Neuronal stem cell (in vitro differentiated cells): ENCODE results near the gene PPP1R14D. TPM values are rescaled to one million over a fixed set of nuclear protein-coding genes. Genes with fewer than 3 reads are reported as not detected.

Source experiments
- DNase-seq: peaks from one replicate; pipeline ENCODE4 v3.0.0-alpha.2; 2013; ENCODE audit warnings: low spot score
- H2AFZ ChIP-seq: one replicate; pipeline ENCODE4 v1.6.1; 2013; ENCODE audit warnings: mild to moderate bottlenecking, low read length, inconsistent platforms
- H2AK5ac ChIP-seq: 2 replicates; pipeline ENCODE4 v1.6.1; 2013; ENCODE audit warnings: low read depth, mild to moderate bottlenecking, inconsistent platforms, low read length, moderate library complexity, mixed read lengths
- H2BK120ac ChIP-seq: 2 replicates; pipeline ENCODE4 v1.6.1; 2013; ENCODE audit warnings: low read depth, mild to moderate bottlenecking, inconsistent platforms, low read length, moderate library complexity, mixed read lengths
- H2BK12ac ChIP-seq: one replicate; pipeline ENCODE4 v1.6.1; 2013; ENCODE audit warnings: low read length, inconsistent platforms
- H2BK15ac ChIP-seq: 2 replicates; pipeline ENCODE4 v1.6.1; 2013; ENCODE audit warnings: mild to moderate bottlenecking, low read length, inconsistent platforms, mixed read lengths
- H2BK5ac ChIP-seq: one replicate; pipeline ENCODE4 v1.6.1; 2013; ENCODE audit warnings: inconsistent platforms, mild to moderate bottlenecking, low read length, moderate library complexity
- H3K14ac ChIP-seq: one replicate; pipeline ENCODE4 v1.6.1; 2013; ENCODE audit warnings: low read length, inconsistent platforms
- H3K18ac ChIP-seq: 2 replicates; pipeline ENCODE4 v1.6.1; 2013; ENCODE audit warnings: low read length, inconsistent platforms
- H3K23ac ChIP-seq: 2 replicates; pipeline ENCODE4 v1.6.1; 2013; ENCODE audit warnings: low read depth, mild to moderate bottlenecking, mixed read lengths, low read length, inconsistent platforms; ENCODE audit not compliant: poor library complexity
- H3K27ac ChIP-seq: replicated peaks from 3 replicates; pipeline ENCODE4 v1.5.1; 2013; ENCODE audit warnings: low read length, inconsistent platforms
- H3K27me3 ChIP-seq, 3 experiments: 2 replicates each; pipeline ENCODE4 v1.6.1; 2013; ENCODE audit warnings: low read length in 3 of 3, mild to moderate bottlenecking in 2 of 3, inconsistent platforms in 1 of 3, low read depth in 1 of 3, mixed read lengths in 1 of 3, moderate library complexity in 1 of 3; ENCODE audit not compliant: control insufficient read depth in 3 of 3, insufficient read depth in 3 of 3
- H3K36me3 ChIP-seq, 2 donors: replicated peaks in 1 of 2; 2 replicates each; pipeline ENCODE4 v1.6.1; 2013; ENCODE audit warnings: low read length in 2 of 2; ENCODE audit not compliant: control insufficient read depth in 2 of 2, insufficient read depth in 2 of 2
- H3K4ac ChIP-seq: 2 replicates; pipeline ENCODE4 v1.6.1; 2013; ENCODE audit warnings: inconsistent platforms, mild to moderate bottlenecking, low read length, moderate library complexity
- H3K4me1 ChIP-seq, 2 donors: 1 replicate in 1 of 2; 2 replicates in 1 of 2; pipeline ENCODE4 v1.6.1; 2013; ENCODE audit warnings: low read length in 2 of 2, low read depth in 1 of 2; ENCODE audit not compliant: control insufficient read depth in 2 of 2, insufficient read depth in 1 of 2
- H3K4me2 ChIP-seq: one replicate; pipeline ENCODE4 v1.6.1; 2013; ENCODE audit warnings: mild to moderate bottlenecking, low read length, inconsistent platforms; ENCODE audit not compliant: insufficient read depth, poor library complexity, severe bottlenecking
- H3K4me3 ChIP-seq, 2 donors: 2 replicates each; pipeline ENCODE4 v1.5.1; 2013; ENCODE audit warnings: low read length in 2 of 2, mild to moderate bottlenecking in 2 of 2, inconsistent platforms in 1 of 2, moderate library complexity in 1 of 2
- H3K79me1 ChIP-seq: one replicate; pipeline ENCODE4 v1.6.1; 2013; ENCODE audit warnings: low read depth, mild to moderate bottlenecking, inconsistent platforms, low read length, moderate library complexity
- H3K9ac ChIP-seq: one replicate; pipeline ENCODE4 v1.6.1; 2013; ENCODE audit warnings: mild to moderate bottlenecking, low read depth, low read length, inconsistent platforms; ENCODE audit not compliant: poor library complexity
- H3K9me3 ChIP-seq, 2 donors: replicated peaks in 1 of 2; 2 replicates each; pipeline versions ENCODE3 to v1.6.1; 2013; ENCODE audit warnings: low read length in 2 of 2, mild to moderate bottlenecking in 2 of 2, inconsistent platforms in 1 of 2, low read depth in 1 of 2, mixed read lengths in 1 of 2, moderate library complexity in 1 of 2; ENCODE audit not compliant: control insufficient read depth in 2 of 2, insufficient read depth in 1 of 2
- H4K8ac ChIP-seq: one replicate; pipeline ENCODE4 v1.6.1; 2013; ENCODE audit warnings: low read depth, mild to moderate bottlenecking, inconsistent platforms, low read length, moderate library complexity
- H4K91ac ChIP-seq: one replicate; pipeline ENCODE4 v1.6.1; 2013; ENCODE audit warnings: low read length, low read depth, mild to moderate bottlenecking, inconsistent platforms; ENCODE audit not compliant: poor library complexity
- WGBS, 2 donors: extraction: QIAGEN DNeasy Blood & Tissue Kit; methylation state at CpG; one replicate each; pipeline ENCODE4 v1.1.7; 2013; ENCODE audit warnings: missing lambda C conversion rate in 2 of 2, mixed read lengths in 1 of 2; ENCODE audit not compliant: insufficient read length in 2 of 2, insufficient replicate concordance in 1 of 2; ENCODE audit errors: extremely low coverage in 2 of 2; 5-methylcytosine and 5-hydroxymethylcytosine counted together
- small RNA-seq: library from polyadenylated mRNA; stranded (forward); fragments of <200 nt; extraction: miRNeasy Mini kit (QIAGEN cat#:217004); gene quantifications from one replicate; pipeline ENCODE3, GENCODE V24; 2013; ENCODE audit not compliant: insufficient read depth

Gene PPP1R14D

DNA sequence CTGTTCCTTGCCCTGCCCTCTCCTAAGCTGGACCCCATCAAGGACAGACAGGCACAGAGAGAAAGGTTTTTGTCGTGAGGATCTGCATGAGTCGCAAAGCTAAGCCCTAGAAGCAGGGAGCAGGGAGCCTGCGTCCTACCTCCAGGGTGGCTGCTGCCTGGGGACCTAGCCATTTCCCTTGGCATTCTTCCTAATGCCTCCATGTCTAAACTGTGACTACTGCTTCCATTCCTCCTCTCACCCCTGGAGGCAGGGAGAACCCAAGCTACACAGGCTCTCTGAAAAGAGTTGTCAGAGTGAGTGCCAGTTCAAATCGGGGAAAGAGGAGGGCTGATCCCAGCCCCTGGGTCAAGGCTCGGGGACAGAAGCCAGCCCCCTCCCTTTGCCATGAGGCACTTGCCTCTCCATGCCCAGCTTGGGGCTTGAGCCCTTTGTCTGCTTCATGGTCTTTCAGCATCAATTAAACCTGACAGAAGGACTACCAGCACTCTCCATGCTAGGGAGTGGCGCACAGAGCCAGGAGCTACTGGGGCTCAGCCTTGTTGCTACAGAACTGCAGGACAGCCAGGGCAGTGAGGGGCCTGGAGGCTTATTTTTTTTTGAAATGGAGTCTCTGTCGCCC lies 62.2 kb downstream of the PPP1R14D start:
- Histone ChIP-seq H2AFZ (no peak overlapping the region), H3K9ac (no peak overlapping the region), H3K27ac (no peak overlapping the region), H3K79me1 (no peaks in the 10 kb centered on the region), H3K9me3 (no peaks in the 10 kb centered on the region), H3K14ac (no peak overlapping the region), H2AK5ac (peak overlapping the region; percentile 68), H4K8ac (no peak overlapping the region), H3K4me1 (peaks cover 2 to 18% of the 10 kb centered on the region in 2 donors), H3K18ac (no peak overlapping the region), H3K23ac (peak overlapping the region; percentile 37), H3K36me3 (peaks cover 2 to 11% of the 10 kb centered on the region in 2 donors), H3K4me3 (no peak overlapping the region), H3K27me3 (peaks cover 0 to 28% (median 4%) of the 10 kb centered on the region in 3 experiments), H2BK5ac (no peak overlapping the region), H2BK120ac (no peak overlapping the region), H2BK12ac (no peak overlapping the region), H3K4ac (no peak overlapping the region), H2BK15ac (no peak overlapping the region), H4K91ac (no peak overlapping the region), H3K4me2 (no peak overlapping the region)
- WGBS, 2 donors = no CpG with 5 or more reads among the region's 7 CpGs
- no peak for DNase-seq

Small RNAs within 50 kb of the gene (small RNA-seq; reads per million reads assigned to genes)
- gene AC025166.1 = not detected
